ENCODE measurements around the gene STX3. TPM values are rescaled to one million over a fixed set of nuclear protein-coding genes. Genes with fewer than 3 reads are reported as not detected.
A peak's percentile ranks its signal among the peaks of the same experiment; 100 is the strongest.

STX3 gene
- total RNA-seq, 2 donors from 2014 or later, result 10.3 to 18.1 TPM

DNA sequence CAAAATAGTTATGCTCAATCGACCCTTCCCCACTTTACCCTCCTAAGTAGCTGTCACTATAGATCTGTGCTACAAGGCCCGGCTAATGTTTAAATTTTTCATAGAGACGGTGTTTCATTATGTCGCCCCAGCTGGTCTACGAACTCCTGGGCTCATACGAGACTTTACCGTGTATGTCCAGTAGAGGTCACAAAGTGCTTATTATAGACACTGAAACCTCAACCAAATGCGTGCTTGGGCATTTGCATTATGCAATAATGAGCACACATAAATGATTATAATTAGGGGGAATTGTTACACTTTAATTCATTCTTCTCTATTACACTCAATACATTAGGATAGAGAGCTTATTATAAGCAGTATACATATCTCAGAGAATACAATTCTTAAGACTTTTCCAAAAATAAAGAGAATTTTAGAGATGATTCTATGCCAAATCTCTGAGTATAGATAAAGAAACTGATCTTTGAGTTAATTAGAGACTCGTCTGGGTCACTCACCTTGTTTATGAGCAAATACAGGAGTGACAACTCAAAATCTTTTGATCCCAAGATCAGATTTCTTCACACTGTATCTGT is 67.9 kb downstream of the STX3 start:
- Histone ChIP-seq H3K36me3 (no peaks in the 10 kb centered on the region), H3K4me3 (no peak overlapping the region), H3K9me3 (no peaks in the 10 kb centered on the region), H3K4me1 (no peaks in the 10 kb centered on the region), H3K27ac (no peak overlapping the region), H3K27me3 (no peaks in the 10 kb centered on the region)
- no peak for DNase-seq (ENCODE audit: low spot score)
- TF ChIP-seq, protein P1, sequence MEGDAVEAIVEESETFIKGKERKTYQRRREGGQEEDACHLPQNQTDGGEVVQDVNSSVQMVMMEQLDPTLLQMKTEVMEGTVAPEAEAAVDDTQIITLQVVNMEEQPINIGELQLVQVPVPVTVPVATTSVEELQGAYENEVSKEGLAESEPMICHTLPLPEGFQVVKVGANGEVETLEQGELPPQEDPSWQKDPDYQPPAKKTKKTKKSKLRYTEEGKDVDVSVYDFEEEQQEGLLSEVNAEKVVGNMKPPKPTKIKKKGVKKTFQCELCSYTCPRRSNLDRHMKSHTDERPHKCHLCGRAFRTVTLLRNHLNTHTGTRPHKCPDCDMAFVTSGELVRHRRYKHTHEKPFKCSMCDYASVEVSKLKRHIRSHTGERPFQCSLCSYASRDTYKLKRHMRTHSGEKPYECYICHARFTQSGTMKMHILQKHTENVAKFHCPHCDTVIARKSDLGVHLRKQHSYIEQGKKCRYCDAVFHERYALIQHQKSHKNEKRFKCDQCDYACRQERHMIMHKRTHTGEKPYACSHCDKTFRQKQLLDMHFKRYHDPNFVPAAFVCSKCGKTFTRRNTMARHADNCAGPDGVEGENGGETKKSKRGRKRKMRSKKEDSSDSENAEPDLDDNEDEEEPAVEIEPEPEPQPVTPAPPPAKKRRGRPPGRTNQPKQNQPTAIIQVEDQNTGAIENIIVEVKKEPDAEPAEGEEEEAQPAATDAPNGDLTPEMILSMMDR (IDR thresholded peaks at IDR 0.05), result peak; percentile 47 to 76

DNA sequence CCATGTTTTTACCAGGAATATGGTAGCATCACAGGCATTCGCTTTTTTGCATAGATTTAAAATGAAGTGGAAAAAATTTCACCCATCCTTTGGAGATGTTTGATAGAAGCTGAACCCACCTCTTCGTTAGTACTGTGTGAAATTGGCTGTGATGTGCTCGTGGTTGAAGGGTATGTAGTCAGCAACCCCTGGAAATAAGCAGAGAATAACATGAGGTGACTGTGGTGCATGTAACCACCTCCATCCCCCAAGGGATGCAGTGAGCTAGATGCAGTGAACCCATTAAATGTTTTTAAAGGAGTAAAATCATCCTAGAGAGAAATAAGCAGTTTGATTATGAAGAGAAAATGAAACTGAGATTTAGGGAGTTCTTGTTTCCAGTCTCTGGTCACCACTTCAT is 74.2 kb downstream of the STX3 start:
- TF ChIP-seq, protein P1 (IDR thresholded peaks at IDR 0.05), result no peak
- no peak for DNase-seq (ENCODE audit: low spot score)
- H3K4me3 ChIP-seq, result no peak overlapping the region

DNA sequence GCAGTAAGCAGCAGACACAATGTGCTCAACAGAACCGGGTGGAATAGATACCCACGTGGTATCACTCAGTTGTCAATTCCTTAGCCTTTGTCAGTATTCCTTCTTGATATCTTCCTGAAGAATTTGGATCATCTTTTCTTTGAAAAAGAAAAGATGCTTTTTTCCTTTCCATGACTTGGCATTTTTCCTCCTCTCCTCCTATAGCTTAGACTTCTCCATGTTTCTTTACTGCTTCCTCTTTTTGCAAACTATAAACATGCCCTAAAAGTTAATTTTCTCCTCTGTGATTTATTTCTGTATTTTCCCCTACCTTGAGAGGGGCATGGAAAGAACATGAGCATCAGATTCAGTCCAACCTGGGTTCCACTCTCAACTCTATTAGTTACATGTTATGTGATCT is 78.4 kb downstream of the STX3 start:
- TF ChIP-seq, protein P1 (IDR thresholded peaks at IDR 0.05), result no peak
- DNase-seq (ENCODE audit: low spot score), result no peak
- Histone ChIP-seq H3K27me3 (no peaks in the 10 kb centered on the region), H3K9me3 (no peaks in the 10 kb centered on the region), H3K4me3 (no peak overlapping the region), H3K4me1 (no peaks in the 10 kb centered on the region), H3K27ac (no peak overlapping the region), H3K36me3 (no peaks in the 10 kb centered on the region)

More for the DNA sequence above, 74.2 kb downstream of the STX3 start:
- Histone ChIP-seq H3K27ac (no peak overlapping the region), H3K36me3 (no peaks in the 10 kb centered on the region), H3K4me1 (no peaks in the 10 kb centered on the region), H3K9me3 (no peaks in the 10 kb centered on the region), H3K27me3 (no peaks in the 10 kb centered on the region)

DNA sequence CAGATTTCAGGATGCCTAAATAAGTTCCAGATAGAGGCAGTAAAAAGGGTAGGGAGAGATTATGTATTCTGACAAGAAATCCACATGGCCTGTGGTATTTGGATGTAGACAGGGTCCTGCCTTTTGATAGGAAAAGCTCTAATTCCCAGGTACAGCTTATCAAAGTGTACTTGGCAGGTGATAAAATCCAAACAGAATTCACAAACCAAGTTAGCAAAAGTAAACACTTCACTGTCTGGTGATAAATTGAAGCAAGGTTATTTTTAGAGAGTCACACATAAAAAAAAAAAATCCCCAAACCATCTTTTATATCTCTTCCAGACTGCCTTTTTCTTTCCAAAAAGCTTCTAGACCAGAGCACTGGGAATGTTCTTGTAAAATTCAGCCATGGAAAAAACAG is 84.4 kb downstream of the STX3 start:
- TF ChIP-seq, protein P1 (IDR thresholded peaks at IDR 0.05), result no peak
- DNase-seq (ENCODE audit: low spot score), result no peak
- no peak overlapping the region for H3K27ac ChIP-seq
- no peaks in the 10 kb centered on the region for H3K36me3 ChIP-seq
- H3K4me1 ChIP-seq, result peaks cover 0 to 4% of the 10 kb centered on the region in 2 donors
- H3K9me3 ChIP-seq, result no peaks in the 10 kb centered on the region
- no peaks in the 10 kb centered on the region for H3K27me3 ChIP-seq
- no peak overlapping the region for H3K4me3 ChIP-seq

DNA sequence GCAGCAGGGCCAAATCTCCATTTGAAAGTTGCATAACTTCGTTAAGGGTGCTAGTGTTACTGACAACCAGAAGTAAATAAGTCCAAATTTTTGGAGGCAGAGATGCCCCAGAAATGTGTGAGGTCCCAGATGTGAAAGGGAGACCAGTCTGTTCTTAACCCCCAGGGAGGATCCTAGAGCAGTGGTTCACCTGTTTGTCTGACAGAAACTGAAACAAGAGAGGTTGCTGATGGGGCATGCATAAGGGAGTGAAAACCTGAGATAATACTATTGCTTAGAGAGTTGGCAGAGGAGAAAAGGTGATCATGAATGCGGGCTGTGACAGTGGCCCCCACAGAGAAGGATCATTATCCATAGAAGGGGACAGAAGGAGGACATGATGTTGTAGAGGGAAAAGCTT is 86.3 kb downstream of the STX3 start:
- Histone ChIP-seq H3K36me3 (no peaks in the 10 kb centered on the region), H3K27me3 (no peaks in the 10 kb centered on the region), H3K4me1 (peaks cover 0 to 4% of the 10 kb centered on the region in 2 donors), H3K27ac (no peak overlapping the region), H3K9me3 (no peaks in the 10 kb centered on the region), H3K4me3 (no peak overlapping the region)
- TF ChIP-seq, protein P1 (IDR thresholded peaks at IDR 0.05), result no peak
- DNase-seq (ENCODE audit: low spot score), result no peak

DNA sequence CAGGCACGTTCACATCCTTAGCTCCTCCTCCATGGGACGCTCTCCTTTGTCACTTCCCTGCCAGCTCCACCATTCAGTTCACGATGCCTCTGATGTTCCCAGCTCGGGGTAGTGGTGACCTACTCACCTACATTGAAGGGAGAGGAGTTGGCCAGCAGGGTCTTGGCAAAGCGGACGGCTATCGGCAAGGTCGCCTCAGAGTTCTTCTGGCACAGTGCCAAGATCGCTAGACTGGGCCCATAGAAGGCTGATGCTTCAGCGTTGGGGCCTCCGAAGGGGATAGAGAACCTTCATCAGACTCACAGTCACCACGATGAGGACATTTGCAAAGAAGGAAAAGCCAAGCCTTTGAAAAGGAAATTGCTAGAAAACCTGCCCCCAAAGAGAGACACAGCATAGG is 87.1 kb downstream of the STX3 start:
- Histone ChIP-seq H3K27me3 (no peaks in the 10 kb centered on the region), H3K36me3 (no peaks in the 10 kb centered on the region), H3K4me3 (no peak overlapping the region), H3K9me3 (no peaks in the 10 kb centered on the region), H3K27ac (no peak overlapping the region), H3K4me1 (peaks cover 0 to 4% of the 10 kb centered on the region in 2 donors)
- no peak for DNase-seq (ENCODE audit: low spot score)
- TF ChIP-seq, protein P1 (IDR thresholded peaks at IDR 0.05), result no peak

All from right atrium auricular region (tissue), 2 donors.